GM12878 (cell line): ENCODE data around the gene MYCN. TPM values are rescaled to one million over a fixed set of nuclear protein-coding genes. Genes with fewer than 3 reads are reported as not detected.

Experiments
- ATAC-seq: fragments of 200-7000 bp; cut with Tn5 transposase; 3 replicates; pipeline ENCODE4 v1.9.1; 2020; ENCODE audit warnings: mild to moderate bottlenecking, moderate library complexity
- BruUV-seq: library from RNA; stranded (reverse); fragments of 400-500 nt; replicated peaks from 2 replicates; lab custom pipeline; 2021; lab: Mats Ljungman, UMichigan
- CTCF ChIA-PET: fragments of 300-600 bp; sonication (Branson Sonifier 250); formaldehyde crosslinking; extraction: SDS; loops from one replicate; lab custom pipeline; 2021; ENCODE audit warnings: inconsistent platforms; lab: Yijun Ruan, JAX
- POLR2A ChIA-PET: fragments of 350-600 bp; formaldehyde crosslinking; extraction: SDS; loops from one replicate; lab custom pipeline; 2021; ENCODE audit warnings: inconsistent platforms; lab: Charles Lee
- RAD21 ChIA-PET: fragments of 300-600 bp; sonication (Branson Sonifier 250); formaldehyde crosslinking; loops from one replicate; lab custom pipeline; 2023; ENCODE audit warnings: antibody characterized with exemption; ENCODE audit not compliant: unreplicated experiment; lab: Charles Lee
- SMC1A ChIA-PET: fragments of 300-600 bp; sonication (Branson Sonifier 250); formaldehyde crosslinking; loops from one replicate; lab custom pipeline; 2023; ENCODE audit not compliant: unreplicated experiment, uncharacterized antibody; lab: Charles Lee
- DNase-seq: peaks from one replicate; pipeline ENCODE4 v3.0.0-alpha.2; 2011; ENCODE audit warnings: low read depth, low spot score
- FAIRE-seq: peaks from 3 replicates; lab custom pipeline; 2011; peaks lifted over from hg19 to GRCh38; lab: Jason Lieb, UNC
- H2AFZ ChIP-seq: 2 replicates; pipeline ENCODE4 v1.6.0; 2011; ENCODE audit warnings: low read depth, low read length, control low read depth; ENCODE audit not compliant: control insufficient read depth
- H3K27ac ChIP-seq: 2 replicates; pipeline ENCODE4 v1.5.1; 2011; ENCODE audit warnings: control low read depth; ENCODE audit not compliant: control insufficient read depth, insufficient read depth
- H3K27me3 ChIP-seq, 2 experiments: replicated peaks in 1 of 2; 2 replicates each; pipeline versions ENCODE4 v1.6.0 to v1.6.1; 2011; ENCODE audit warnings: low read length in 1 of 2; ENCODE audit not compliant: control insufficient read depth in 2 of 2, insufficient read depth in 2 of 2
- H3K36me3 ChIP-seq, 2 experiments: 2 replicates each; pipeline ENCODE4 v1.5.1; 2011; ENCODE audit warnings: low read length in 1 of 2; ENCODE audit not compliant: control insufficient read depth in 2 of 2, insufficient read depth in 2 of 2
- H3K4me1 ChIP-seq: 2 replicates; pipeline ENCODE4 v1.6.1; 2011; ENCODE audit warnings: mild to moderate bottlenecking, low read length, moderate library complexity, mixed read lengths; ENCODE audit not compliant: control insufficient read depth, insufficient read depth
- H3K4me2 ChIP-seq: 2 replicates; pipeline ENCODE4 v1.6.0; 2011; ENCODE audit warnings: control low read depth; ENCODE audit not compliant: control insufficient read depth, insufficient read depth
- H3K4me3 ChIP-seq: fragments of 200-600 bp; sonication (generic); 2 replicates; pipeline ENCODE4 v1.5.1; 2016
- H3K79me2 ChIP-seq: 2 replicates; pipeline ENCODE4 v1.6.0; 2011; ENCODE audit warnings: low read length; ENCODE audit not compliant: control insufficient read depth, insufficient read depth
- H3K9ac ChIP-seq: 2 replicates; pipeline ENCODE4 v1.8.0; 2011; ENCODE audit warnings: low read length, control low read depth, mixed read lengths; ENCODE audit not compliant: control insufficient read depth, insufficient read depth
- H3K9me3 ChIP-seq: replicated peaks from 3 replicates; pipeline ENCODE4 v1.5.1; 2011; ENCODE audit warnings: mild to moderate bottlenecking, low read length; ENCODE audit not compliant: control insufficient read depth, insufficient read depth
- H4K20me1 ChIP-seq: 2 replicates; pipeline ENCODE4 v1.6.0; 2011; ENCODE audit not compliant: control insufficient read depth, insufficient read depth
- HCFC1 ChIP-seq: fragments of 150-350 bp; IDR thresholded peaks from 2 replicates; pipeline ENCODE4 v1.6.1; 2014; ENCODE audit warnings: low read length
- PAX8 ChIP-seq: fragments of 450-650 bp; IDR thresholded peaks from 2 replicates; pipeline ENCODE4 v1.6.1; 2017; ENCODE audit warnings: mild to moderate bottlenecking, moderate library complexity
- RAD21 ChIP-seq: IDR thresholded peaks from 2 replicates; pipeline ENCODE4 v1.6.1; 2011; ENCODE audit warnings: mild to moderate bottlenecking, low read depth, low read length, moderate library complexity; ENCODE audit not compliant: insufficient read depth
- SMARCA5 ChIP-seq: fragments of 450-650 bp; IDR thresholded peaks from 2 replicates; pipeline ENCODE4 v1.6.1; 2017; ENCODE audit warnings: mild to moderate bottlenecking
- SUPT20H ChIP-seq: IDR thresholded peaks from 2 replicates; pipeline ENCODE4 v1.6.1; 2011; ENCODE audit warnings: low read depth, mild to moderate bottlenecking, low read length, moderate library complexity, borderline replicate concordance; ENCODE audit not compliant: control insufficient read depth
- WGBS: methylation state at CpG from one replicate; pipeline ENCODE4 v1.1.6; 2016; ENCODE audit warnings: low lambda C conversion rate; ENCODE audit not compliant: insufficient replicate concordance, insufficient coverage; ENCODE audit errors: missing lambda C conversion rate; 5-methylcytosine and 5-hydroxymethylcytosine counted together
- in situ Hi-C: fragments of 300-500 bp; cut with MboI; formaldehyde crosslinking; loops from 9 replicates; pipeline ENCODE4 v1.14.3; 2018; ENCODE audit warnings: mixed read lengths
- intact Hi-C: fragments of 100-400 bp; cut with micrococcal nuclease; formaldehyde crosslinking; loops from one replicate; pipeline ENCODE4 v1.14.2; 2022; ENCODE audit not compliant: unreplicated experiment
- polyA plus RNA-seq, 11 experiments: library from polyadenylated mRNA; depleted of rRNA in 4 of 11; unstranded in 6 of 11; stranded (reverse) in 5 of 11; fragments of >200 nt; fragmentation: Nextera tagmentation in 4 of 11; fragmentation: Illumina TruSeq in 1 of 11; extraction: Ambion mirVana in 4 of 11; extraction: Trizol in 1 of 11; gene quantifications; 1 replicate in 1 of 11; 2 replicates in 10 of 11; pipeline versions ENCODE4 v1.2.1 to v1.2.3, GENCODE V29; 2011 to 2016; ENCODE audit warnings: inconsistent platforms in 2 of 11, missing spikeins in 2 of 11, low read depth in 1 of 11
- total RNA-seq, 4 experiments: library from RNA; depleted of rRNA in 3 of 4; stranded (reverse); fragments of >200 nt in 3 of 4; fragmentation: Illumina TruSeq in 1 of 4; extraction: Trizol in 1 of 4; gene quantifications; 2 replicates each; pipeline versions ENCODE4 v1.2.1 to v1.2.3, GENCODE V29; 2013 to 2021
- TF ChIP-seq, protein P1 (sequence below), 3 experiments: IDR thresholded peaks in 2 of 3; conservative IDR thresholded peaks in 1 of 3; 2 replicates each; pipeline ENCODE4 v1.5.1; 2011; ENCODE audit warnings: low read depth in 3 of 3, low read length in 3 of 3, mild to moderate bottlenecking in 3 of 3, control low read depth in 2 of 3, moderate library complexity in 2 of 3, inconsistent platforms in 1 of 3, mixed read lengths in 1 of 3; ENCODE audit not compliant: control insufficient read depth in 2 of 3, insufficient read depth in 1 of 3; ENCODE audit errors: extremely low read depth in 1 of 3
- TF ChIP-seq, protein P2 (sequence below): fragments of 450-650 bp; IDR thresholded peaks from 2 replicates; pipeline ENCODE4 v1.6.1; 2017; ENCODE audit warnings: mild to moderate bottlenecking, moderate library complexity

The MYCN gene
- total and polyA plus RNA-seq, 10 of the 15 experiments (the other 5 are each of a cell fraction or from before 2014, with no cell fraction given): not detected

DNA sequence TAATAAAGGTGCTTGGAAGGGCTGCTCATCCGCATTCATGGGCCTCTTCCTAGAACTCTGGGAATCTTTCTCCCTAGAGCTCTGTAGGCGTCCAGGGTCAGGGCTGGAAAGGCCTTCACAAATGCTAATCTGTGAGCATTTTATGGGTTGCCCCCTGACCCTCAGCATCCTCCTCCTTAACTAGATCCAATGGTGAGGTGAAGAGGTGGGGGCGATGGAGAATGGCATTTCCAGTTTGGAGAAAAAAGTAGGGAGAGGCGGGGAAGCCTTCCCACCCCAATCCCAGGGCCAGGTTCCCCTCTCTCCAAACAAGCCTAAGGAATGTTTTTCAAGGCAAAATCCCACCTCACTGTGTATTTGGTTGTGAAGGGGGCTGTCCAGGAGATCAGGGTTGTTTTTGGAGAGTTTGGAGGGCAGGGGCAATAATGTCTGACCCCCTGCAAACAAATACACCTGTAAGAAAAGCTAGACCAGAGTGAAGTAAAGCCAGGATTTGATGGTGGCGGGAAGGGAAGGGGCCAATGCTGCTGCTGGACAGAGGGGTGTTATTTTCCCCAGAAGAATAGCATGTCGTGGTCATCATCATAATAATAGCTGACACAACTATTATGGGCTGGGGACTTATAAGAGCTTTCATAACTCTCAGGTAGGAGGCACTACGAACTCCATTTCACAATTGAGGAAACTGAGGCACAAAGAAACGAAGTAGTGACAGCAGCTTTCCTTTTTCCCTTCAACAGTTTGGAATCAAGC is 1.4 kb upstream of the MYCN start:
- ChIA-PET RAD21 (interaction anchor here (1.1 kb wide), 2 partner anchors 343 to 349 kb away, joined by 3 to 5 read pairs; no protein-coding TSS in a partner anchor), POLR2A (no interaction called here), SMC1A (interaction anchor here (0.7 kb wide), 1 partner anchor 340 kb away, joined by 4 read pairs; no protein-coding TSS in a partner anchor), CTCF (interaction anchor here (1.0 to 1.2 kb wide), 6 partner anchors 10 to 568 kb away, joined by 3 to 6 read pairs (median 3); no protein-coding TSS in a partner anchor)
- Histone ChIP-seq H4K20me1 (no peaks in the 10 kb centered on the region), H3K4me1 (no peaks in the 10 kb centered on the region), H3K36me3 (no peaks in the 10 kb centered on the region), H3K9me3 (no peaks in the 10 kb centered on the region), H3K79me2 (no peaks in the 10 kb centered on the region), H2AFZ (no peak overlapping the region), H3K27ac (no peak overlapping the region), H3K27me3 (peaks cover 8 to 13% of the 10 kb centered on the region in 2 experiments; a peak in 3 of 4 replicates), H3K4me3 (no peak overlapping the region), H3K4me2 (no peak overlapping the region), H3K9ac (no peak overlapping the region)
- intact Hi-C loops (loop anchor here (1.0 to 2.0 kb wide), 3 partner anchors 302 to 670 kb away; no protein-coding TSS in a partner anchor), in situ Hi-C loops (loop anchor here (5.0 to 25.0 kb wide), 2 partner anchors 673 to 823 kb away; no protein-coding TSS in a partner anchor)
- no TSS peak for BruUV-seq
- TF ChIP-seq RAD21: no peak
- FAIRE-seq: no peak
- DNase-seq: no peak
- 36% methylated on average over 8 of the region's 8 CpGs for WGBS
- no peak for ATAC-seq

DNA sequence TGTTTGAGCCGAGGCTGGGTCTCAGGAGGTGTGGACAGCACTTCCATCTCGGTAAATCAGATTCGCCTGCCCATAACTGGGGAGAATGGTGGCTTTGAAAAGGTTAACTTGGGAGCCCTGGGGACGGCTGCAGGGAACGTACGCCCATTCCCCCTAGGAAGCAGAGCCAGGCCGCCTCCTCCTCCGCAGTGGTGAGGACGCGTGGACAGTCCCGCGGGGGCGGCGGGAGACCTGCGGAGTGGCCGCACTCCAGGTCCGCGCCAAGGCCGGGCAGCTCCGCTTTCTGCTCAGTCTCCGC is 845 bp upstream of the MYCN start:
- POLR2A ChIA-PET: no interaction called here
- TF ChIP-seq PAX8 (no peak), HCFC1 (no peak), SMARCA5 (no peak), SUPT20H (no peak)
- TF ChIP-seq, protein P1, sequence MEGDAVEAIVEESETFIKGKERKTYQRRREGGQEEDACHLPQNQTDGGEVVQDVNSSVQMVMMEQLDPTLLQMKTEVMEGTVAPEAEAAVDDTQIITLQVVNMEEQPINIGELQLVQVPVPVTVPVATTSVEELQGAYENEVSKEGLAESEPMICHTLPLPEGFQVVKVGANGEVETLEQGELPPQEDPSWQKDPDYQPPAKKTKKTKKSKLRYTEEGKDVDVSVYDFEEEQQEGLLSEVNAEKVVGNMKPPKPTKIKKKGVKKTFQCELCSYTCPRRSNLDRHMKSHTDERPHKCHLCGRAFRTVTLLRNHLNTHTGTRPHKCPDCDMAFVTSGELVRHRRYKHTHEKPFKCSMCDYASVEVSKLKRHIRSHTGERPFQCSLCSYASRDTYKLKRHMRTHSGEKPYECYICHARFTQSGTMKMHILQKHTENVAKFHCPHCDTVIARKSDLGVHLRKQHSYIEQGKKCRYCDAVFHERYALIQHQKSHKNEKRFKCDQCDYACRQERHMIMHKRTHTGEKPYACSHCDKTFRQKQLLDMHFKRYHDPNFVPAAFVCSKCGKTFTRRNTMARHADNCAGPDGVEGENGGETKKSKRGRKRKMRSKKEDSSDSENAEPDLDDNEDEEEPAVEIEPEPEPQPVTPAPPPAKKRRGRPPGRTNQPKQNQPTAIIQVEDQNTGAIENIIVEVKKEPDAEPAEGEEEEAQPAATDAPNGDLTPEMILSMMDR (IDR thresholded peaks at IDR 0.05 in 2 of 3, conservative IDR thresholded peaks at IDR 0.05 in 1 of 3; ENCODE audit: control insufficient read depth in 2 of 3, extremely low read depth in 1 of 3, insufficient read depth in 1 of 3, low read depth in 3 of 3, low read length in 3 of 3): peak in 2 of 3 experiments; percentile 45 to 49; a peak in 3 of 6 replicates
- TF ChIP-seq, protein P2, sequence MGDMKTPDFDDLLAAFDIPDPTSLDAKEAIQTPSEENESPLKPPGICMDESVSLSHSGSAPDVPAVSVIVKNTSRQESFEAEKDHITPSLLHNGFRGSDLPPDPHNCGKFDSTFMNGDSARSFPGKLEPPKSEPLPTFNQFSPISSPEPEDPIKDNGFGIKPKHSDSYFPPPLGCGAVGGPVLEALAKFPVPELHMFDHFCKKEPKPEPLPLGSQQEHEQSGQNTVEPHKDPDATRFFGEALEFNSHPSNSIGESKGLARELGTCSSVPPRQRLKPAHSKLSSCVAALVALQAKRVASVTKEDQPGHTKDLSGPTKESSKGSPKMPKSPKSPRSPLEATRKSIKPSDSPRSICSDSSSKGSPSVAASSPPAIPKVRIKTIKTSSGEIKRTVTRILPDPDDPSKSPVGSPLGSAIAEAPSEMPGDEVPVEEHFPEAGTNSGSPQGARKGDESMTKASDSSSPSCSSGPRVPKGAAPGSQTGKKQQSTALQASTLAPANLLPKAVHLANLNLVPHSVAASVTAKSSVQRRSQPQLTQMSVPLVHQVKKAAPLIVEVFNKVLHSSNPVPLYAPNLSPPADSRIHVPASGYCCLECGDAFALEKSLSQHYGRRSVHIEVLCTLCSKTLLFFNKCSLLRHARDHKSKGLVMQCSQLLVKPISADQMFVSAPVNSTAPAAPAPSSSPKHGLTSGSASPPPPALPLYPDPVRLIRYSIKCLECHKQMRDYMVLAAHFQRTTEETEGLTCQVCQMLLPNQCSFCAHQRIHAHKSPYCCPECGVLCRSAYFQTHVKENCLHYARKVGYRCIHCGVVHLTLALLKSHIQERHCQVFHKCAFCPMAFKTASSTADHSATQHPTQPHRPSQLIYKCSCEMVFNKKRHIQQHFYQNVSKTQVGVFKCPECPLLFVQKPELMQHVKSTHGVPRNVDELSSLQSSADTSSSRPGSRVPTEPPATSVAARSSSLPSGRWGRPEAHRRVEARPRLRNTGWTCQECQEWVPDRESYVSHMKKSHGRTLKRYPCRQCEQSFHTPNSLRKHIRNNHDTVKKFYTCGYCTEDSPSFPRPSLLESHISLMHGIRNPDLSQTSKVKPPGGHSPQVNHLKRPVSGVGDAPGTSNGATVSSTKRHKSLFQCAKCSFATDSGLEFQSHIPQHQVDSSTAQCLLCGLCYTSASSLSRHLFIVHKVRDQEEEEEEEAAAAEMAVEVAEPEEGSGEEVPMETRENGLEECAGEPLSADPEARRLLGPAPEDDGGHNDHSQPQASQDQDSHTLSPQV: no peak
- Histone ChIP-seq H3K9me3 (no peaks in the 10 kb centered on the region), H2AFZ (no peak overlapping the region), H3K4me2 (no peak overlapping the region), H3K9ac (no peak overlapping the region), H3K27ac (no peak overlapping the region), H3K79me2 (no peaks in the 10 kb centered on the region), H3K36me3 (no peaks in the 10 kb centered on the region), H4K20me1 (no peaks in the 10 kb centered on the region), H3K4me1 (no peaks in the 10 kb centered on the region), H3K27me3 (peaks cover 12% of the 10 kb centered on the region in 2 experiments), H3K4me3 (no peak overlapping the region)
- 4% methylated on average over 14 of the region's 21 CpGs for WGBS
- in situ Hi-C loops: loop anchor here (5.0 to 25.0 kb wide), 2 partner anchors 673 to 823 kb away; no protein-coding TSS in a partner anchor
- FAIRE-seq (no peak), DNase-seq (no peak), ATAC-seq (peak; percentile 83)
- no TSS peak for BruUV-seq
- RAD21 ChIA-PET: interaction anchor here (1.1 kb wide), 2 partner anchors 343 to 348 kb away, joined by 3 to 5 read pairs; no protein-coding TSS in a partner anchor
- intact Hi-C loops: loop anchor here (1.0 to 2.0 kb wide), 3 partner anchors 302 to 669 kb away; no protein-coding TSS in a partner anchor
- CTCF ChIA-PET: interaction anchor here (1.0 to 1.2 kb wide), 6 partner anchors 9 to 568 kb away, joined by 3 to 6 read pairs (median 3); no protein-coding TSS in a partner anchor
- SMC1A ChIA-PET: interaction anchor here (0.7 kb wide), 1 partner anchor 339 kb away, joined by 4 read pairs; no protein-coding TSS in a partner anchor
